HG03066 (cell line): ENCODE measurements around the gene R3HCC1L.

Experiments used
- ATAC-seq: cut with Tn5 transposase; IDR thresholded peaks from one replicate; pipeline ENCODE4 v1.9.1; 2021; ENCODE audit warnings: low read depth; ENCODE audit not compliant: unreplicated experiment

The R3HCC1L gene

GRCh38 chr10:98257198-98257597 lies 122.7 kb downstream of the R3HCC1L start:
- ATAC-seq, result no peak

- ATAC-seq, result no peak
Measured at GRCh38 chr10:98257961-98258360, 123.5 kb downstream of the R3HCC1L start.

GRCh38 chr10:98258683-98259454 lies 124.4 kb downstream of the R3HCC1L start:
- ATAC-seq, result no peak

- ATAC-seq, result no peak
Measured at GRCh38 chr10:98259606-98260315, 125.3 kb downstream of the R3HCC1L start.

- no peak for ATAC-seq
Measured at GRCh38 chr10:98260350-98260749, 125.9 kb downstream of the R3HCC1L start.

GRCh38 chr10:98260752-98261151 lies 126.3 kb downstream of the R3HCC1L start:
- no peak for ATAC-seq

GRCh38 chr10:98261436-98262277 lies 127.2 kb downstream of the R3HCC1L start:
- ATAC-seq, result no peak

- no peak for ATAC-seq
Measured at GRCh38 chr10:98262571-98262970, 128.1 kb downstream of the R3HCC1L start.

- no peak for ATAC-seq
Measured at GRCh38 chr10:98263088-98263487, 128.6 kb downstream of the R3HCC1L start.

GRCh38 chr10:98264378-98265065 lies 130.1 kb downstream of the R3HCC1L start:
- no peak for ATAC-seq

GRCh38 chr10:98265403-98266378 lies 131.2 kb downstream of the R3HCC1L start:
- ATAC-seq, result no peak

- ATAC-seq, result no peak
Measured at GRCh38 chr10:98266647-98267046, 132.2 kb downstream of the R3HCC1L start.

- ATAC-seq, result no peak
Measured at GRCh38 chr10:98267069-98267893, 132.8 kb downstream of the R3HCC1L start.

GRCh38 chr10:98267894-98268693 lies 133.6 kb downstream of the R3HCC1L start, which contains the start of gene LOXL4:
Gene LOXL4, minus strand, starts transcription at chr10:98268194. Its CDS starts 5,175 bp downstream, at chr10:98263019.
- ATAC-seq, result no peak

GRCh38 chr10:98268694-98269431 lies 134.4 kb downstream of the R3HCC1L start:
- ATAC-seq, result no peak

GRCh38 chr10:98269435-98269912 lies 135.0 kb downstream of the R3HCC1L start:
- no peak for ATAC-seq
